K562 (cell line): ENCODE data around the gene IL20RA. TPM values are rescaled to one million over a fixed set of nuclear protein-coding genes. Genes with fewer than 3 reads are reported as not detected.

ENCODE experiments used
- ATAC-seq: fragments of 200-7000 bp; cut with Tn5 transposase; 3 replicates; pipeline ENCODE4 v1.9.1; 2020; ENCODE audit warnings: moderate library complexity
- BruUV-seq: library from RNA; stranded (reverse); fragments of 400-500 nt; replicated peaks from 2 replicates; lab custom pipeline; 2021; lab: Mats Ljungman, UMichigan
- CTCF ChIA-PET: fragments of 300-600 bp; formaldehyde crosslinking; extraction: SDS; loops from one replicate; lab custom pipeline; 2021; ENCODE audit warnings: low intra/inter-chr PET ratio; lab: Yijun Ruan, JAX
- POLR2A ChIA-PET: fragments of 300-600, 350-650 bp; sonication (Branson Sonifier 250); formaldehyde crosslinking; extraction: SDS; loops from one replicate; lab custom pipeline; 2021; ENCODE audit warnings: antibody characterized with exemption, inconsistent platforms; lab: Yijun Ruan, JAX
- DNase-seq, 4 experiments: peaks; one replicate each; pipeline versions ENCODE4 v3.0.0 to v3.0.0-alpha.2; 2011 to 2018; ENCODE audit warnings: low spot score in 3 of 4, mixed read lengths in 3 of 4; ENCODE audit errors: extremely low read depth in 1 of 4
- FAIRE-seq: peaks from 2 replicates; lab custom pipeline; 2011; peaks lifted over from hg19 to GRCh38; lab: Jason Lieb, UNC
- H2AFZ ChIP-seq: 2 replicates; pipeline ENCODE4 v1.6.0; 2011; ENCODE audit warnings: low read depth, low read length, control low read depth, inconsistent platforms
- H3K27ac ChIP-seq: fragments of 200-600 bp; 3 replicates; pipeline ENCODE4 v1.8.0; 2011; ENCODE audit warnings: low read depth, mild to moderate bottlenecking, control low read depth, inconsistent platforms, low read length, moderate library complexity, mixed read lengths; ENCODE audit errors: extremely low read depth
- H3K27me3 ChIP-seq, 2 experiments: fragments of 300-600 bp in 1 of 2; 2 replicates in 1 of 2; 3 replicates in 1 of 2; pipeline versions ENCODE4 v1.6.0 to v1.8.0; 2011; ENCODE audit warnings: inconsistent platforms in 2 of 2, low read length in 2 of 2, mild to moderate bottlenecking in 1 of 2, mixed read lengths in 1 of 2, moderate library complexity in 1 of 2; ENCODE audit not compliant: control insufficient read depth in 2 of 2, insufficient read depth in 2 of 2
- H3K36me3 ChIP-seq: fragments of 300-600 bp; 3 replicates; pipeline ENCODE4 v1.8.0; 2011; ENCODE audit warnings: mild to moderate bottlenecking, low read length, inconsistent platforms; ENCODE audit not compliant: control insufficient read depth, insufficient read depth
- H3K4me1 ChIP-seq, 2 experiments: fragments of 200-600 bp in 1 of 2; replicated peaks in 1 of 2; 2 replicates in 1 of 2; 3 replicates in 1 of 2; pipeline versions ENCODE4 v1.5.1 to v1.8.0; 2011; ENCODE audit warnings: inconsistent platforms in 2 of 2, low read length in 2 of 2, mild to moderate bottlenecking in 1 of 2, mixed read lengths in 1 of 2, moderate library complexity in 1 of 2; ENCODE audit not compliant: control insufficient read depth in 2 of 2, insufficient read depth in 2 of 2
- H3K4me2 ChIP-seq: 2 replicates; pipeline ENCODE4 v1.6.1; 2011; ENCODE audit warnings: low read length, control low read depth, inconsistent platforms, mixed read lengths; ENCODE audit not compliant: insufficient read depth
- H3K4me3 ChIP-seq: fragments of 200-600 bp; sonication (generic), shearing (Covaris generic); 2 replicates; pipeline ENCODE4 v1.5.1; 2016; ENCODE audit warnings: control low read depth, inconsistent platforms
- H3K79me2 ChIP-seq: fragments of 200-600 bp; 3 replicates; pipeline ENCODE4 v1.8.0; 2011; ENCODE audit warnings: low read length, inconsistent platforms; ENCODE audit not compliant: control insufficient read depth, insufficient read depth
- H3K9ac ChIP-seq, 2 experiments: 2 replicates each; pipeline versions ENCODE4 v1.6.0 to v1.6.1; 2011; ENCODE audit warnings: low read depth in 2 of 2, low read length in 2 of 2, control low read depth in 1 of 2, inconsistent platforms in 1 of 2, mild to moderate bottlenecking in 1 of 2, mixed read lengths in 1 of 2; ENCODE audit not compliant: insufficient read depth in 1 of 2
- H3K9me1 ChIP-seq: one replicate; pipeline ENCODE4 v1.6.0; 2011; ENCODE audit warnings: inconsistent platforms, mild to moderate bottlenecking, low read length, moderate library complexity; ENCODE audit not compliant: control insufficient read depth, insufficient read depth
- H3K9me3 ChIP-seq: replicated peaks from 2 replicates; pipeline ENCODE4 v1.5.1; 2011; ENCODE audit warnings: low read depth, low read length, inconsistent platforms; ENCODE audit not compliant: control insufficient read depth, insufficient read depth
- H4K20me1 ChIP-seq: replicated peaks from 2 replicates; pipeline ENCODE4 v1.6.1; 2011; ENCODE audit warnings: low read length, inconsistent platforms, mixed read lengths; ENCODE audit not compliant: control insufficient read depth, insufficient read depth
- DNMT1 ChIP-seq: fragments of 450-650 bp; IDR thresholded peaks from 2 replicates; pipeline ENCODE4 v1.6.1; 2016; ENCODE audit warnings: antibody characterized with exemption, mild to moderate bottlenecking
- DPF2 ChIP-seq: fragments of 450-650 bp; IDR thresholded peaks from 2 replicates; pipeline ENCODE4 v1.6.1; 2016
- ILK ChIP-seq: fragments of 450-650 bp; IDR thresholded peaks from 2 replicates; pipeline ENCODE4 v1.6.1; 2016; ENCODE audit warnings: missing genetic modification characterization, low read depth, mild to moderate bottlenecking, missing compliant biosample characterization, moderate library complexity, borderline replicate concordance
- KLF1 ChIP-seq: fragments of 450-650 bp; IDR thresholded peaks from 2 replicates; pipeline ENCODE4 v1.6.1; 2016; ENCODE audit warnings: missing genetic modification characterization, missing compliant biosample characterization
- KLF6 ChIP-seq: fragments of 250-450 bp; sonication (Bioruptor Pico); IDR thresholded peaks from 2 replicates; pipeline ENCODE4 v1.4.0; 2020; ENCODE audit warnings: mild to moderate bottlenecking, moderate library complexity, borderline replicate concordance
- MCM3 ChIP-seq: fragments of 450-650 bp; IDR thresholded peaks from 2 replicates; pipeline ENCODE4 v1.6.1; 2016
- SAFB2 ChIP-seq: fragments of 200-400 bp; formaldehyde crosslinking; IDR thresholded peaks from 2 replicates; pipeline ENCODE4 v1.6.1; 2018; ENCODE audit warnings: borderline replicate concordance, low read length, low read depth, moderate library complexity; ENCODE audit not compliant: severe bottlenecking
- THAP7 ChIP-seq: fragments of 250-450 bp; sonication (Bioruptor Pico); IDR thresholded peaks from 2 replicates; pipeline ENCODE4 v1.5.0; 2021
- YBX1 ChIP-seq: fragments of 450-650 bp; IDR thresholded peaks from 2 replicates; pipeline ENCODE4 v1.7.1; 2016; ENCODE audit warnings: mild to moderate bottlenecking
- ZNF140 ChIP-seq: fragments of 250-450 bp; sonication (Bioruptor Pico); IDR thresholded peaks from 2 replicates; pipeline ENCODE4 v1.8.0; 2021; ENCODE audit warnings: moderate library complexity, mild to moderate bottlenecking, inconsistent platforms
- ZNF764 ChIP-seq: fragments of 250-450 bp; sonication (Bioruptor Pico); IDR thresholded peaks from 2 replicates; pipeline ENCODE4 v1.4.0; 2020; ENCODE audit warnings: low read depth, mild to moderate bottlenecking, moderate library complexity
- WGBS: fragments of 100-300 bp; shearing (Covaris generic); methylation state at CpG from one replicate; pipeline ENCODE4 v1.1.6; 2016; ENCODE audit warnings: low coverage, mixed read lengths; ENCODE audit not compliant: insufficient coverage; ENCODE audit errors: missing lambda C conversion rate; 5-methylcytosine and 5-hydroxymethylcytosine counted together
- in situ Hi-C: fragments of 300-500 bp; cut with MboI; formaldehyde crosslinking; loops from 4 replicates; pipeline ENCODE4 v1.15.0; 2018; ENCODE audit warnings: inconsistent platforms, mixed read lengths
- intact Hi-C: fragments of 100-400 bp; cut with micrococcal nuclease; formaldehyde crosslinking; loops from 2 replicates; pipeline ENCODE4 v1.14.2; 2022
- polyA plus RNA-seq, 8 experiments: library from polyadenylated mRNA; depleted of rRNA in 4 of 8; stranded (reverse) in 5 of 8; unstranded in 3 of 8; fragments of >200 nt; fragmentation: Nextera tagmentation in 2 of 8; fragmentation: Illumina TruSeq in 1 of 8; extraction: Ambion mirVana in 2 of 8; extraction: Trizol in 1 of 8; gene quantifications; 2 replicates each; pipeline versions ENCODE4 v1.2.1 to v1.2.3, GENCODE V29; 2011 to 2014; ENCODE audit warnings: inconsistent platforms in 1 of 8, missing spikeins in 1 of 8
- total RNA-seq, 7 experiments: library from RNA; depleted of rRNA in 6 of 7; stranded (reverse); fragments of >200 nt in 6 of 7; fragmentation: Illumina TruSeq in 2 of 7; extraction: Trizol in 2 of 7; gene quantifications; 2 replicates each; pipeline versions ENCODE4 v1.2.1 to v1.2.3, GENCODE V29; 2011 to 2021; ENCODE audit warnings: low replicate concordance in 1 of 7
- TF ChIP-seq, protein P1 (sequence below): sonication (generic); formaldehyde crosslinking; IDR thresholded peaks from 2 replicates; pipeline ENCODE4 v1.8.0; 2023; ENCODE audit warnings: missing genetic modification reagents, mild to moderate bottlenecking, borderline replicate concordance
- TF ChIP-seq, protein P2 (sequence below): sonication (generic); formaldehyde crosslinking; IDR thresholded peaks from 2 replicates; pipeline ENCODE4 v1.9.0; 2022; ENCODE audit warnings: mild to moderate bottlenecking, missing genetic modification reagents
- TF ChIP-seq, protein P3 (sequence below): sonication (generic); formaldehyde crosslinking; IDR thresholded peaks from 2 replicates; pipeline ENCODE4 v1.8.1; 2023; ENCODE audit warnings: mild to moderate bottlenecking, missing genetic modification reagents

The IL20RA gene
- total and polyA plus RNA-seq, 9 of the 15 experiments (the other 6 are each of a cell fraction or from before 2014, with no cell fraction given) = not detected

GRCh38 chr6:136994782-136995181 lies 50.0 kb downstream of the IL20RA start:
- TF ChIP-seq MCM3 (no peak), KLF1 (tag) (no peak), DNMT1 (no peak), ZNF140 (CRISPR knock-in tag) (no peak), SAFB2 (no peak), DPF2 (no peak), KLF6 (no peak), YBX1 (no peak), ZNF764 (no peak), THAP7 (CRISPR knock-in tag) (no peak), ILK (no peak)
- TF ChIP-seq, protein P1, sequence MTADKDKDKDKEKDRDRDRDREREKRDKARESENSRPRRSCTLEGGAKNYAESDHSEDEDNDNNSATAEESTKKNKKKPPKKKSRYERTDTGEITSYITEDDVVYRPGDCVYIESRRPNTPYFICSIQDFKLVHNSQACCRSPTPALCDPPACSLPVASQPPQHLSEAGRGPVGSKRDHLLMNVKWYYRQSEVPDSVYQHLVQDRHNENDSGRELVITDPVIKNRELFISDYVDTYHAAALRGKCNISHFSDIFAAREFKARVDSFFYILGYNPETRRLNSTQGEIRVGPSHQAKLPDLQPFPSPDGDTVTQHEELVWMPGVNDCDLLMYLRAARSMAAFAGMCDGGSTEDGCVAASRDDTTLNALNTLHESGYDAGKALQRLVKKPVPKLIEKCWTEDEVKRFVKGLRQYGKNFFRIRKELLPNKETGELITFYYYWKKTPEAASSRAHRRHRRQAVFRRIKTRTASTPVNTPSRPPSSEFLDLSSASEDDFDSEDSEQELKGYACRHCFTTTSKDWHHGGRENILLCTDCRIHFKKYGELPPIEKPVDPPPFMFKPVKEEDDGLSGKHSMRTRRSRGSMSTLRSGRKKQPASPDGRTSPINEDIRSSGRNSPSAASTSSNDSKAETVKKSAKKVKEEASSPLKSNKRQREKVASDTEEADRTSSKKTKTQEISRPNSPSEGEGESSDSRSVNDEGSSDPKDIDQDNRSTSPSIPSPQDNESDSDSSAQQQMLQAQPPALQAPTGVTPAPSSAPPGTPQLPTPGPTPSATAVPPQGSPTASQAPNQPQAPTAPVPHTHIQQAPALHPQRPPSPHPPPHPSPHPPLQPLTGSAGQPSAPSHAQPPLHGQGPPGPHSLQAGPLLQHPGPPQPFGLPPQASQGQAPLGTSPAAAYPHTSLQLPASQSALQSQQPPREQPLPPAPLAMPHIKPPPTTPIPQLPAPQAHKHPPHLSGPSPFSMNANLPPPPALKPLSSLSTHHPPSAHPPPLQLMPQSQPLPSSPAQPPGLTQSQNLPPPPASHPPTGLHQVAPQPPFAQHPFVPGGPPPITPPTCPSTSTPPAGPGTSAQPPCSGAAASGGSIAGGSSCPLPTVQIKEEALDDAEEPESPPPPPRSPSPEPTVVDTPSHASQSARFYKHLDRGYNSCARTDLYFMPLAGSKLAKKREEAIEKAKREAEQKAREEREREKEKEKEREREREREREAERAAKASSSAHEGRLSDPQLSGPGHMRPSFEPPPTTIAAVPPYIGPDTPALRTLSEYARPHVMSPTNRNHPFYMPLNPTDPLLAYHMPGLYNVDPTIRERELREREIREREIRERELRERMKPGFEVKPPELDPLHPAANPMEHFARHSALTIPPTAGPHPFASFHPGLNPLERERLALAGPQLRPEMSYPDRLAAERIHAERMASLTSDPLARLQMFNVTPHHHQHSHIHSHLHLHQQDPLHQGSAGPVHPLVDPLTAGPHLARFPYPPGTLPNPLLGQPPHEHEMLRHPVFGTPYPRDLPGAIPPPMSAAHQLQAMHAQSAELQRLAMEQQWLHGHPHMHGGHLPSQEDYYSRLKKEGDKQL = no peak
- TF ChIP-seq, protein P2, sequence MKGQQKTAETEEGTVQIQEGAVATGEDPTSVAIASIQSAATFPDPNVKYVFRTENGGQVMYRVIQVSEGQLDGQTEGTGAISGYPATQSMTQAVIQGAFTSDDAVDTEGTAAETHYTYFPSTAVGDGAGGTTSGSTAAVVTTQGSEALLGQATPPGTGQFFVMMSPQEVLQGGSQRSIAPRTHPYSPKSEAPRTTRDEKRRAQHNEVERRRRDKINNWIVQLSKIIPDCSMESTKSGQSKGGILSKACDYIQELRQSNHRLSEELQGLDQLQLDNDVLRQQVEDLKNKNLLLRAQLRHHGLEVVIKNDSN (CRISPR knock-in tag) = no peak
- TF ChIP-seq, protein P3, sequence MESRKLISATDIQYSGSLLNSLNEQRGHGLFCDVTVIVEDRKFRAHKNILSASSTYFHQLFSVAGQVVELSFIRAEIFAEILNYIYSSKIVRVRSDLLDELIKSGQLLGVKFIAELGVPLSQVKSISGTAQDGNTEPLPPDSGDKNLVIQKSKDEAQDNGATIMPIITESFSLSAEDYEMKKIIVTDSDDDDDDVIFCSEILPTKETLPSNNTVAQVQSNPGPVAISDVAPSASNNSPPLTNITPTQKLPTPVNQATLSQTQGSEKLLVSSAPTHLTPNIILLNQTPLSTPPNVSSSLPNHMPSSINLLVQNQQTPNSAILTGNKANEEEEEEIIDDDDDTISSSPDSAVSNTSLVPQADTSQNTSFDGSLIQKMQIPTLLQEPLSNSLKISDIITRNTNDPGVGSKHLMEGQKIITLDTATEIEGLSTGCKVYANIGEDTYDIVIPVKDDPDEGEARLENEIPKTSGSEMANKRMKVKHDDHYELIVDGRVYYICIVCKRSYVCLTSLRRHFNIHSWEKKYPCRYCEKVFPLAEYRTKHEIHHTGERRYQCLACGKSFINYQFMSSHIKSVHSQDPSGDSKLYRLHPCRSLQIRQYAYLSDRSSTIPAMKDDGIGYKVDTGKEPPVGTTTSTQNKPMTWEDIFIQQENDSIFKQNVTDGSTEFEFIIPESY = no peak
- TF ChIP-seq, all 486 proteins: peak for 0
- in situ Hi-C loops = no loop called here
- Histone ChIP-seq H3K9me3 (no peaks in the 10 kb centered on the region), H3K4me3 (no peak overlapping the region), H3K4me2 (no peak overlapping the region), H3K79me2 (no peaks in the 10 kb centered on the region), H2AFZ (no peak overlapping the region), H3K9me1 (no peaks in the 10 kb centered on the region), H3K27me3 (peaks cover 4 to 5% of the 10 kb centered on the region in 2 experiments; a peak in 3 of 5 replicates), H3K36me3 (no peaks in the 10 kb centered on the region), H4K20me1 (no peaks in the 10 kb centered on the region), H3K9ac (no peak overlapping the region), H3K4me1 (peaks cover 0 to 2% of the 10 kb centered on the region in 2 experiments; a peak in 1 of 5 replicates), H3K27ac (no peak overlapping the region)
- DNase-seq (no peak), ATAC-seq (no peak), FAIRE-seq (no peak)
- intact Hi-C loops = no loop called here
- ChIA-PET POLR2A (interaction anchor here (0.7 kb wide), 1 partner anchor 1383 kb away, joined by 3 read pairs; the partner anchor contains the start of gene SMIM28), CTCF (no interaction called here)
- 0% methylated on average over 5 of the region's 5 CpGs for WGBS
- no TSS peak for BruUV-seq
